NCI-H2107 treated with DMSO at 0.1 percent for 48 hours (cell line): ENCODE data around the gene MARK4.
A peak's percentile ranks its signal among the peaks of the same experiment; 100 is the strongest.

Source experiments
- DNase-seq: peaks from one replicate; lab custom pipeline; 2025; ENCODE audit not compliant: unreplicated experiment; lab: John Stamatoyannopoulos, UW

MARK4 gene

GRCh38 chr19:45271098-45271734 lies 20.1 kb downstream of the MARK4 start:
- DNase-seq, result no peak

GRCh38 chr19:45271735-45272108 lies 20.7 kb downstream of the MARK4 start:
- no peak for DNase-seq

GRCh38 chr19:45273521-45273855 lies 22.4 kb downstream of the MARK4 start:
- no peak for DNase-seq

- DNase-seq, result peak; percentile 1
Observed at GRCh38 chr19:45275370-45275971, 24.4 kb downstream of the MARK4 start.

- DNase-seq, result peak; percentile 2
Observed at GRCh38 chr19:45276284-45276687, 25.2 kb downstream of the MARK4 start.

GRCh38 chr19:45278087-45278486 lies 27.0 kb downstream of the MARK4 start:
- DNase-seq, result no peak

GRCh38 chr19:45279587-45280192 lies 28.6 kb downstream of the MARK4 start:
- DNase-seq, result no peak

- DNase-seq, result no peak
Observed at GRCh38 chr19:45280471-45280961, 29.4 kb downstream of the MARK4 start.

GRCh38 chr19:45283443-45284033 lies 32.5 kb downstream of the MARK4 start:
- DNase-seq, result no peak

GRCh38 chr19:45290381-45290931 lies 39.4 kb downstream of the MARK4 start:
- DNase-seq, result no peak

GRCh38 chr19:45291834-45292233 lies 40.8 kb downstream of the MARK4 start:
- DNase-seq, result no peak

- no peak for DNase-seq
Observed at GRCh38 chr19:45293682-45294081, 42.6 kb downstream of the MARK4 start.

- DNase-seq, result no peak
Observed at GRCh38 chr19:45294291-45295029, 43.4 kb downstream of the MARK4 start.

- no peak for DNase-seq
Observed at GRCh38 chr19:45295873-45296272, 44.8 kb downstream of the MARK4 start.

GRCh38 chr19:45296355-45296754 lies 45.3 kb downstream of the MARK4 start:
- no peak for DNase-seq

GRCh38 chr19:45297674-45298073 lies 46.6 kb downstream of the MARK4 start:
- no peak for DNase-seq

GRCh38 chr19:45298264-45298663 lies 47.2 kb downstream of the MARK4 start:
- no peak for DNase-seq

GRCh38 chr19:45299719-45300118 lies 48.6 kb downstream of the MARK4 start:
- no peak for DNase-seq

GRCh38 chr19:45302416-45302815 lies 51.3 kb downstream of the MARK4 start:
- DNase-seq, result no peak

GRCh38 chr19:45303269-45304060 lies 52.4 kb downstream of the MARK4 start:
- DNase-seq, result no peak
